DND-41 (cell line): Measurements from ENCODE around the gene MKLN1.
A peak's percentile ranks its signal among the peaks of the same experiment; 100 is the strongest.

Experiments
- EZH2 ChIP-seq: IDR thresholded peaks from 3 replicates; pipeline ENCODE4 v1.6.1; 2012; ENCODE audit warnings: borderline replicate concordance, low read depth, mild to moderate bottlenecking, moderate library complexity, low read length, inconsistent platforms; ENCODE audit not compliant: severe bottlenecking
- TF ChIP-seq, protein P1 (sequence below): IDR thresholded peaks from 2 replicates; pipeline ENCODE4 v1.5.1; 2012; ENCODE audit warnings: borderline replicate concordance, low read length, moderate library complexity, mild to moderate bottlenecking; ENCODE audit not compliant: poor library complexity, severe bottlenecking; ENCODE audit errors: extremely low read depth

GRCh38 chr7:131338173-131338572 lies 10.5 kb downstream of the MKLN1 start:
- TF ChIP-seq, protein P1, sequence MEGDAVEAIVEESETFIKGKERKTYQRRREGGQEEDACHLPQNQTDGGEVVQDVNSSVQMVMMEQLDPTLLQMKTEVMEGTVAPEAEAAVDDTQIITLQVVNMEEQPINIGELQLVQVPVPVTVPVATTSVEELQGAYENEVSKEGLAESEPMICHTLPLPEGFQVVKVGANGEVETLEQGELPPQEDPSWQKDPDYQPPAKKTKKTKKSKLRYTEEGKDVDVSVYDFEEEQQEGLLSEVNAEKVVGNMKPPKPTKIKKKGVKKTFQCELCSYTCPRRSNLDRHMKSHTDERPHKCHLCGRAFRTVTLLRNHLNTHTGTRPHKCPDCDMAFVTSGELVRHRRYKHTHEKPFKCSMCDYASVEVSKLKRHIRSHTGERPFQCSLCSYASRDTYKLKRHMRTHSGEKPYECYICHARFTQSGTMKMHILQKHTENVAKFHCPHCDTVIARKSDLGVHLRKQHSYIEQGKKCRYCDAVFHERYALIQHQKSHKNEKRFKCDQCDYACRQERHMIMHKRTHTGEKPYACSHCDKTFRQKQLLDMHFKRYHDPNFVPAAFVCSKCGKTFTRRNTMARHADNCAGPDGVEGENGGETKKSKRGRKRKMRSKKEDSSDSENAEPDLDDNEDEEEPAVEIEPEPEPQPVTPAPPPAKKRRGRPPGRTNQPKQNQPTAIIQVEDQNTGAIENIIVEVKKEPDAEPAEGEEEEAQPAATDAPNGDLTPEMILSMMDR, result peak; percentile 26
- TF ChIP-seq EZH2, result no peak
